ENCODE data around the gene REEP5. TPM values are rescaled to one million over a fixed set of nuclear protein-coding genes. Genes with fewer than 3 reads are reported as not detected.
"Not testable (repeated sequence)": the region's sequence is repeated elsewhere in the genome, so short reads cannot be mapped to it uniquely, and the experiment has no call there.

Gene REEP5
- total RNA-seq, 4 donors from 2014 or later, result 67.2 to 116 (median 89.9) TPM

DNA sequence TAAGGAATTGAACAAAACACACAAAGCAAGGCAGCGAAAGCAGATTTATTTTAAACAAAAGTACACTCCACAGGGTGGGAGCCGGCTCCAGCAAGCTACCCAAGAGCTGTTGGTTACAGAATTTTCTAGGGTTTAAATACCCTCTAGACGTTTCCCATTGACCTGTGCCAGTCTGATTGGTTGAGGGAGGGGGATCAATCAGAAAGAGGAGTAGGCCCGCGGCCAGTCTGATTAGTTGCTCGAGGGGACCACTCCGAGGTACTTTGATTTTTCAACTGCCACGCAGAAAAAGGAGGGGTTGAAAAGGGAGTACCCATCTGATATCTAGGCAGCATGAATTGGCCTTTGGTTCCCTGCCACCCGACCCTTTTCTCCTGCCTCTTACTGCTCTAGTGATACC lies 59.9 kb downstream of the REEP5 start:
- no peaks in the 10 kb centered on the region for H3K9me3 ChIP-seq
- no peaks in the 10 kb centered on the region for H3K27me3 ChIP-seq
- intact Hi-C loops (cut with DNase I; ENCODE audit: low total_unique reads), result loop anchor here (5.0 to 10.0 kb wide), 2 partner anchors 155 to 653 kb away; partner anchors contain the start of gene YTHDC2
- ATAC-seq (no peak), DNase-seq (no peak)
- no peak for TF ChIP-seq POLR2A (IDR thresholded peaks at IDR 0.05)
- TF ChIP-seq, protein P1, sequence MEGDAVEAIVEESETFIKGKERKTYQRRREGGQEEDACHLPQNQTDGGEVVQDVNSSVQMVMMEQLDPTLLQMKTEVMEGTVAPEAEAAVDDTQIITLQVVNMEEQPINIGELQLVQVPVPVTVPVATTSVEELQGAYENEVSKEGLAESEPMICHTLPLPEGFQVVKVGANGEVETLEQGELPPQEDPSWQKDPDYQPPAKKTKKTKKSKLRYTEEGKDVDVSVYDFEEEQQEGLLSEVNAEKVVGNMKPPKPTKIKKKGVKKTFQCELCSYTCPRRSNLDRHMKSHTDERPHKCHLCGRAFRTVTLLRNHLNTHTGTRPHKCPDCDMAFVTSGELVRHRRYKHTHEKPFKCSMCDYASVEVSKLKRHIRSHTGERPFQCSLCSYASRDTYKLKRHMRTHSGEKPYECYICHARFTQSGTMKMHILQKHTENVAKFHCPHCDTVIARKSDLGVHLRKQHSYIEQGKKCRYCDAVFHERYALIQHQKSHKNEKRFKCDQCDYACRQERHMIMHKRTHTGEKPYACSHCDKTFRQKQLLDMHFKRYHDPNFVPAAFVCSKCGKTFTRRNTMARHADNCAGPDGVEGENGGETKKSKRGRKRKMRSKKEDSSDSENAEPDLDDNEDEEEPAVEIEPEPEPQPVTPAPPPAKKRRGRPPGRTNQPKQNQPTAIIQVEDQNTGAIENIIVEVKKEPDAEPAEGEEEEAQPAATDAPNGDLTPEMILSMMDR (IDR thresholded peaks at IDR 0.05 in 4 of 5, conservative IDR thresholded peaks at IDR 0.05 in 1 of 5), result no peak
- peak overlapping the region; percentile 71 to 99 (median 89) for H3K4me3 ChIP-seq
- peaks cover 0 to 30% of the 10 kb centered on the region in 2 donors for H3K36me3 ChIP-seq
- in situ Hi-C loops (cut with MboI; ENCODE audit: low sequenced_read_pairs in 4 of 4), result loop anchor here in 1 of 4 donors (10.0 kb wide), 1 partner anchor 53 kb away; no protein-coding TSS in a partner anchor
- peak overlapping the region; percentile 84 to 90 (median 86) for H3K27ac ChIP-seq
- H3K4me1 ChIP-seq, result peaks cover 20 to 25% of the 10 kb centered on the region in 2 donors

DNA sequence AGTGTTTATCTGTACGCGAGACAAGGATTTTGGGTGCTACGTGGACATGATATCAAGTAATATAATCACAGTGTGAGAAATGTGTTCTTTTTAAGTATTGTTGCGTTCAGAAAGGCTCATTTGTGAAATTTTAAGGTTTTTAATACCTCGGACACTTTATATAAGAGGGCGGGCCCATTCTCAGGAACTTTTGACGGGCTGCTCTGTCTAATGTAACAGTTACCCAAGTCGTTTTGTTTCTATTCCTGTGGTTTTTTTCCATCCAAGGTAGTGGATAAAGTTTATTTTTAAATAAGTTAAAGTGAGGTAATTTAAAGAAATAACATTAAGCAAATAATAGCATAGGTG lies 60.4 kb downstream of the REEP5 start:
- TF ChIP-seq POLR2A (IDR thresholded peaks at IDR 0.05), result no peak
- TF ChIP-seq, protein P1 (IDR thresholded peaks at IDR 0.05 in 4 of 5, conservative IDR thresholded peaks at IDR 0.05 in 1 of 5), result no peak
- Histone ChIP-seq H3K27ac (peak overlapping the region; percentile 84 to 90 (median 86)), H3K9me3 (no peaks in the 10 kb centered on the region), H3K36me3 (peaks cover 0 to 25% of the 10 kb centered on the region in 2 donors), H3K4me1 (peaks cover 20 to 25% of the 10 kb centered on the region in 2 donors), H3K4me3 (peak overlapping the region; percentile 71 to 99 (median 89)), H3K27me3 (no peaks in the 10 kb centered on the region)
- in situ Hi-C loops (cut with MboI; ENCODE audit: low sequenced_read_pairs in 4 of 4) (loop anchor here in 1 of 4 donors (10.0 kb wide), 1 partner anchor 53 kb away; no protein-coding TSS in a partner anchor), intact Hi-C loops (cut with DNase I; ENCODE audit: low total_unique reads) (loop anchor here (1.0 to 10.0 kb wide), 3 partner anchors 60 to 653 kb away; partner anchors contain the start of gene YTHDC2)
- ATAC-seq (no peak), DNase-seq (no peak)

DNA sequence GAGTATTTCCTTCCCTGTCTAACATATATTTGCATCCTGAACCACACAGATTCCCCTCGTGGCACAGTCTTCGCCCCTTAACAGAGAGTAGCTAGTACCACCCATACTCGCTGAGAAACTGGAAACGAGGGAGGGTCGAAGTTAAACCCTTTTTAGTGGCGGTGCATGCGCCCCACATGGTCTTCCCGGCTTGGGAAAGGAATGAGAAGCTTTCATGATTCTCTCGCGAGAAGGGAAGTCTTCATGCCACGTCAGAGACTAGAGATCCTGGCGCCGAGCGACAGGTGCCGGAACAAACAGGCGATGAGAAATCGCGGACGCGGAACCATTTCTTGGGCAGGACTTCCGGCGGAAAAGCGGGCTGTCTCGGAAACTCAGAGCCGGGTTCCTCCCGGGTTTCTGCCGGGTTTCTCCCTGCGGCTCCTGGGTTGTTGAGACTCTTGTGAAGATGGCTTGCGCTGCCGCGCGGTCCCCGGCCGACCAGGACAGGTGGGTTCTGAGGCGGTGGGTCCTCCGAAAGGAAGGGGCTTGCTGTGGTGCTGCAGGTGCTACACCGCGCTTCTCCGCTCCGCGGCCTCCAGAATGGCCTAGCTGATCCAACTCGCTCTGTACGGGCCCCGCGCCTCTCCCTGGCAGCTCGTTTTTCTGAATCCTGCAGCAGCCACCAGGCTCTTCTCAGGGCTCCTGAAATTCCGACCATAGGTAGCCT lies 60.9 kb downstream of the REEP5 start, which contains the start of gene SRP19:
SRP19 (plus strand) TSS at position 359 of the 709 bp plus-strand sequence; CDS start at position 449, 90 bp downstream.
- Histone ChIP-seq H3K9me3 (no peaks in the 10 kb centered on the region), H3K27me3 (no peaks in the 10 kb centered on the region), H3K4me3 (peak within 1 kb of the TSS; percentile 71 to 99 (median 89)), H3K4me1 (peaks cover 20 to 25% of the 10 kb centered on the region in 2 donors), H3K27ac (peak within 1 kb of the TSS; percentile 84 to 90 (median 86)), H3K36me3 (peaks cover 0 to 20% of the 10 kb centered on the region in 2 donors)
- intact Hi-C loops (cut with DNase I; ENCODE audit: low total_unique reads) (loop anchor here (1.0 to 10.0 kb wide), 3 partner anchors 60 to 654 kb away; partner anchors contain the start of gene YTHDC2), in situ Hi-C loops (cut with MboI; ENCODE audit: low sequenced_read_pairs in 4 of 4) (loop anchor here in 1 of 4 donors (10.0 kb wide), 1 partner anchor 54 kb away; no protein-coding TSS in a partner anchor)
- DNase-seq (peak; percentile 92 to 94), ATAC-seq (peak; percentile 99)
- peak; percentile 69 to 81 for TF ChIP-seq POLR2A (IDR thresholded peaks at IDR 0.05)
- TF ChIP-seq, protein P1 (IDR thresholded peaks at IDR 0.05 in 4 of 5, conservative IDR thresholded peaks at IDR 0.05 in 1 of 5), result no peak

DNA sequence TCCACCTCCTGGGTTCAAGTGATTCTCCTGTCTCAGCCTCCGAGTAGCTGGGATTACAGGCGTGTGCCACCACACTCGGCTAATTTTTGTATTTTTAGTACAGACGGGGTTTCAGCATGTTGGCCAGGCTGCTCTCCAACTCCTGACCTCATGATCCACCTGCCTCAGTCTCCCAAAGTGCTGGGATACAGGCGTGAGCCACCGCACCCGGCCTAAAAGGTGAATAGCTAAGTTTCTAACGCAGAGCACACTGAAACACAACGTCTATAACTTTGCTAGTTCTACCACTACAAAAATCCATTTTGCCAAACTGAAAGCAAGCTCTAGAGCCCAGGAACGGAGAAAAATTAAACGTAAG lies 61.5 kb downstream of the REEP5 start:
- DNase-seq, result not testable (repeated sequence)

DNA sequence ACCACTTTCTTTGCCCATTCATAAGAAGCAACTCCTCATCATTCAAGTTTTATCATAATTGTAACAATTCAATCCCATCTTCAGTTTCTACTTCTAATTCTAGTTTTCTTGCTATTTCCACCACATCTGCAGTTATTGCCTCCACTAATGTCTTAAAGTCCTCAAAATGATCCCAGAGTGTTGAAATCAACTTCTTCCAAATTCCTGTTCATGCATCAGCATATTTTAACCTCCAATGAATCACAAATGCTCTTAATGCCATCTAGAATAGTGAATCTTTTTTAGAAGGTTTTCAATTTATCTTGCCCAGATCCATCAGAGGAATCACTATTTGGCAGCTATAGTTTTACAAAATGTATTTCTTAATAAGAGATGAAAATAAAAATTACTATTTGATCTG lies 64.2 kb downstream of the REEP5 start:
- Histone ChIP-seq H3K4me3 (no peak overlapping the region), H3K27ac (no peak overlapping the region), H3K9me3 (no peaks in the 10 kb centered on the region), H3K36me3 (no peaks in the 10 kb centered on the region), H3K27me3 (no peaks in the 10 kb centered on the region), H3K4me1 (peaks cover 9 to 17% of the 10 kb centered on the region in 2 donors)
- intact Hi-C loops (cut with DNase I; ENCODE audit: low total_unique reads), result no loop called here
- DNase-seq (no peak), ATAC-seq (no peak)
- no peak for TF ChIP-seq POLR2A (IDR thresholded peaks at IDR 0.05)
- TF ChIP-seq, protein P1 (IDR thresholded peaks at IDR 0.05 in 4 of 5, conservative IDR thresholded peaks at IDR 0.05 in 1 of 5), result no peak
- in situ Hi-C loops (cut with MboI; ENCODE audit: low sequenced_read_pairs in 4 of 4), result loop anchor here in 1 of 4 donors (10.0 kb wide), 1 partner anchor 57 kb away; no protein-coding TSS in a partner anchor

More for the DNA sequence above, 61.5 kb downstream of the REEP5 start:
- Histone ChIP-seq H3K27ac (peak overlapping the region; percentile 84 to 90 (median 86)), H3K36me3 (peaks cover 0 to 20% of the 10 kb centered on the region in 2 donors), H3K4me1 (peaks cover 20 to 25% of the 10 kb centered on the region in 2 donors), H3K4me3 (peak overlapping the region; percentile 71 to 99 (median 89))
- H3K27me3 ChIP-seq, H3K9me3 ChIP-seq, ATAC-seq: not testable (repeated sequence)
- in situ Hi-C loops (cut with MboI; ENCODE audit: low sequenced_read_pairs in 4 of 4), result loop anchor here in 1 of 4 donors (10.0 kb wide), 1 partner anchor 54 kb away; no protein-coding TSS in a partner anchor
- intact Hi-C loops (cut with DNase I; ENCODE audit: low total_unique reads), result loop anchor here (5.0 to 10.0 kb wide), 2 partner anchors 153 to 654 kb away; partner anchors contain the start of gene YTHDC2
